ELF-1 (cell line): ENCODE data around the gene ENPP1.
"Not testable (repeated sequence)": the region's sequence is repeated elsewhere in the genome, so short reads cannot be mapped to it uniquely, and the experiment has no call there.

Experiments used
- DNase-seq: peaks from one replicate; pipeline ENCODE4 v3.0.0-alpha.2; 2016; ENCODE audit warnings: low read depth, low spot score

The ENPP1 gene

DNA sequence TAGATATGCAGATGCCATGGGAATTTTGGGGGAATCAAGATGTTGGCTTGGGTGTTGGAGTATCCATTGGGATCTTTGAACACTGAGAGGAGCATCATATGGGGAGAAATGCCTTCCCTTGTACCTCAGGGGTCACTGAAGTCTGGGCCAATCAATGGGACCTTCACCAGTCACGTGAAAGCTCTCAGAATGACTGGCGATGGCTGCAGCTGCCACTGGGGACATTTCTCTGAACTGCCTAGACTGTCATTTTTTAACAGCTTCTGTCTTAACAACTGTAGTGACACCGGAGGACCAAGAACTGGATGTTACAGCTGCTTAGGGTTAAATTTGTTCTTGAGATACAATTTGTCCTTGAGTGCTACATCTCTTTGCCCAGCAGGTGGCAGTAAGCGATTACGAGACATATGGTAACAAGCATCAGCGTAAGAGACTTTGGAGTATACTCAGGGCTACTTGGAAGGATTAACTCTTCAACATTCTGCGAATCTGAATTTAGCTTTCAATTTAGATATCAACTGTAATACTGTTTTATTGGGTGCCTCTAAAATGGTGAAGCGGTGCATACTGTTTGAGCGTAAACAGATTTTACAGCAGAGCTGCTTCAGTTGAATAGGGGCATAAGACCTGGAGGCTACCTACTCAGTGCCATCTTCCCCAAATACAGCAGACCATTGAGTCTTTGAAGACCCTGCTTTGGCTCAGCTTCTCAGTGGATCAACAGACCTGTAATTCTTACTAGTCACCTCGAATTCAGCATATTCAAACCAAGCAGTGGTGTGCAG lies 107.3 kb downstream of the ENPP1 start:
- DNase-seq, result peak; percentile 32

DNA sequence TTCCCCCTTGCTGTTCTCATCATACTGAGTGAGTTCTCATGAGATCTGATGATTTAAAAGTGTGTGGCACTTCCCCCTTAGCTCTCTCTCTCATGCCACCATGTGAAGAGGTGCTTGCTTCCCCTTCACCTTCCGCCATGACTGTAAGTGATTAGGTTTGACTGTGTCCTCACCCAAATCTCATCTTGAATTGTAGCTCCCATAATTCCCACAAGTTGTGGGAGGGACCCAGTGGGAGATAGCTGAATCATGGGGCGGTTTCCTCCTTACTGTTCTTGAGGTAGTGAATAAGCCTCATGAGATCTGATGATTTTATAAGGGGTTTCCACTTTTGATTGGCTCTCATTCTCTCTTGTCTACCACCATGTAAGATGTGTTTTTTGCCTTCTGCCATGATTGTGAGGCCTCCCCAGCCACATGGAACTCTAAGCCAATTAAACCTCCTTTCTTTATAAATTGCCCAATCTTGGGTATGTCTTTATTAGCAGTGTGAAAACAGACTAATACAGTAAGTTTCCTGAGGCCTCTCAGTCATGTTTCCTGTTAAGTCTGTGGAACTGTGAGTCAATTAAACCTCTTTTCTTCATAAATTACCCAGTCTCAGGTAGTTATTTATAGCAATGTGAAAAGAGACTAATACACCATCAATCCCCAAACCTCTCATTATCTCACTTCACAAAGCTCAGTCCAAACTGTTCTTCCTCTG lies 108.4 kb downstream of the ENPP1 start:
- not testable (repeated sequence) for DNase-seq

DNA sequence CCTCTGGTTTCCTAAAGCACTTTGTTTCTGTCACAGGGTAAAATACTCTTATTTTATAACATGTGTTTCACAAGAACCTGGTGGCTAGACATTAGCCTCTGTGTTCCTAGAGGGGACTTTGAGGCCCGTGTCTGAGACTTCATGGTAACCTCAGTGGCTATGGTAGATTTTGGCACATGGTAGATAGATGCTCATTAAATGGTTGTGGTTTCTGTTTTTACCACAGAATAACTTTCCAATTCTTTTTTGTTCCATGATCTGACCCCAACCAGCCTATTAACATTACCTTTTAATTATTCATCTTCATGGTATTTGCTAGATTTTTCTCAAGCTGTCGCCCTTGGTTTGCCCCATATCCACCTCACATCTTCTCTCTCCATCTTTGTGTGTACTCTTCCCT lies 109.0 kb downstream of the ENPP1 start:
- DNase-seq, result no peak

DNA sequence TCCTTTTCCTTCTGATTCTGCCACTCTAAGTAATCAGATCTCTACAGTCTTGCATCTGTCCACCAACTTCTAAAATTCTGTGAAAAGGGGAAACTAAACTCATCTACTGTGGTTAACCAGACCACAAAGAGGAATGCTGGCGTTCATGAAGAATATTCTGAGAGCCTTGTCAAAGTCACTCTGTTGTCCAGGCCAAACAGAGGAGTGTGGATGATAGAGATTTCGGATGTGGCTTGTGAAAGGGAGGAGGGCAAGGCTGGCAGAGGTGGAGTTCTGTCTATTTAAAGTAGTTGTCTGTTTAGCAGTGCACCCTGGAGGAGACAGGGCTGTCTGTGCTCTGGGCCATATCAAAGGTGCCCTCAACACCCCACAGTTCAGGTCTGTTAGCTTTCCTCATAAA lies 109.5 kb downstream of the ENPP1 start:
- no peak for DNase-seq

DNA sequence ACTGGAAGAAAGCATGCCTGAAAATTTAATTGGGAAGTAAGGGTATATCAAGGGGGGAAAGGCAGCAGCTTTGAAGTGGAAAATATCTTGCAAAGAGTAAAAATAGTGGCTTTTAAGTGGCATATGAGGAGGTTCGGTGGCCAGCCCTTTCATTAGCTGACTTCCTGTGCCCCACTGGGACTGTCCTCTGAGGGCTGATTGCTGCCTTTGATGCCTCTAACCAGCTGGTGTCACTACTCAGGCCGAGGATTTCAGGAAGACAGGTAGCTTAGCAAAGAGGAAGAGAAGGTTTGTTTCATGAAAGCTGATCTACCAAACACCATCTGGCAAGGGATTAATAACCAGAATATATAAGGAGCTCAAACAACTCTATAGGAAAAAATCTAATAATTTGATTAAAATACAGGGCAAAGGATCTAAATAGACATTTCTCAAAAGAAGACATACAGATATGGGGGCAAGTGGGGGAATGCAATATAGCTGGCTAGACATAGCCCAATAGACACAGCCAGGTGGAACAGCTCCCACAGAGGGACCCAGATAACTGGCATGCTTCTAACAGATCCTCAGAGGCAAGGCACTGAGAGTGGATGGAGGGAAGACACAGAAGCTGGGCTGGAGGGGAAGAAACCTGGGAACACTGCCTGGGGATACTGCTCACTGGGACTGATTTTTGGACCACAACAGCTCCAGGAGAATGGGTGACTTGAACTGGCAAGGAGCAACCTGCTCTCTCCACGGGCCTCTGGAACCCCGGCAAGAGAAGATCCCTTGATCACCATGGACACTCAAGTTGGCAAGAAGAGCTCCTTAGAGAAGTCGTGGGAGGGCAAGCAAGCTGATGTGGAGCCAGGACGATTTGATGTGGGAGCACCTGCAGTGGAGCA lies 110.2 kb downstream of the ENPP1 start:
- no peak for DNase-seq

DNA sequence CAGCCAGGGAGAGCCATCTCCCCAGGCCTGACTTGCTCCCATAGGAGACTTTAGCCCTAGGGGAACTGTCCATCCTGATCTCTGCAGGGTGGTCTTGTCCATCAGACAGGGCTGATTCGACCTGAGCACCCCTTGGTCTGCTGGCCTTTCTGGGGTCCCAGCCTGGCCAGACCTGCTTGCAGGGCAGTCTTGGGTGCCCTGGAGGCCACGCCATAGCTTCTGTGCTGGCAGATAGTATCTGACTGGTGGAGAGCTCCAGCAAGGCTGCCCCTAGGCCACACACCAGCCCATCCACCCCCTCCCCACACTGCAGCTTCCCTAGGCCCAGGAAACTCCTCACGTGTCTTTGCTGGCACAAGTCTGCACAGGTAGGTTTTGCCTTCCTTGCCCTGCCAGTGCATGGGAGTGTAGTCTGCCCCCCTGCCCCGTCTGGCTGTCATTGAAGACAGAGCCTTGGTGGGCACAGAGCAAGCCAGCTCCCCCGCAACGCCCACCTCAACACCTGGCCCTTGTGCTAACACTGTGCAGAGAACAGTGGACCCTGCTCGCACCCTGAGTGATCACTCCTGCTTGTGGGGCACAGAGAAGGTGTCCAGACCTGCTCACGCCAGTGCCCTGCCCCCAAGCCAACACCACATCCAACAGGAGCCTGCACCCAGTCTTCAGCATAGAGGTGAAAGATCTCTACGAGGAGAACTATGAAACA lies 111.0 kb downstream of the ENPP1 start:
- DNase-seq, result no peak

DNA sequence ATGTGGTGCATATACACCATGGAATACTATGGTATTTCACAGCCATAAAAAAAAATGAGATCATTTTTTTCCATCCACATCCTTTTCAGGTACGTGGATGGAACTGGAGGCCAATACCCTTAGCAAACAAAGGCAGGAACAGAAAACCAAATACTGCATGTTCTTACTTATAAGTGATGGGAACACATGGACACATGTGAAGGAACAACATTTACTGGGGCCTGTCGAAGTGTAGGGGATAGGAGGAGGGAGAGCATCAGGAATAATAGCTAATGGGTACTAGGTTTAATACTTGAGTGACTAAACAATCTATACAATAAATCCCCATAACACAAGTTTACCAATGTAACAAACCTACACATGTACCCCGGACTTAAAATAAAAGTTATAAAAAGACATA lies 112.8 kb downstream of the ENPP1 start:
- no peak for DNase-seq

DNA sequence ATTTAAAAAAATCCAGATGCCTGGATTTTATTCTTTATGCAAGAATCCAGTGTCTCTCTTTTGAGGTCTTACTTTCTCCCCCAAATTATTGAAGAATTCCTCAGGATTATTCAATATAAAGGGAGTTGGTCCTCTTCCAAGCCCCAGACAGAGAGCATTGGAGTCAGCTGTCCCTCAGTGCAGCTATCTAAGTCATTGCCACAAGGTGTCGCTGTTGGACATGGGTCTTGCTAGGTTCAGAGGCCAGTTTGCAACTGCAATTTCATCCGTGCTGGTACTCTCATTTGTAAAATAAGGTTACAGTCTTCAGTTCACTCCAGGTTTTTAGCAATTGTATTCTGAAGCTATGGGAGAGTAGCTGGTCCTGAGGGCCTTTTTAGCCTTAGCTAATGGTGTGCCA lies 115.5 kb downstream of the ENPP1 start:
- peak; percentile 78 for DNase-seq

DNA sequence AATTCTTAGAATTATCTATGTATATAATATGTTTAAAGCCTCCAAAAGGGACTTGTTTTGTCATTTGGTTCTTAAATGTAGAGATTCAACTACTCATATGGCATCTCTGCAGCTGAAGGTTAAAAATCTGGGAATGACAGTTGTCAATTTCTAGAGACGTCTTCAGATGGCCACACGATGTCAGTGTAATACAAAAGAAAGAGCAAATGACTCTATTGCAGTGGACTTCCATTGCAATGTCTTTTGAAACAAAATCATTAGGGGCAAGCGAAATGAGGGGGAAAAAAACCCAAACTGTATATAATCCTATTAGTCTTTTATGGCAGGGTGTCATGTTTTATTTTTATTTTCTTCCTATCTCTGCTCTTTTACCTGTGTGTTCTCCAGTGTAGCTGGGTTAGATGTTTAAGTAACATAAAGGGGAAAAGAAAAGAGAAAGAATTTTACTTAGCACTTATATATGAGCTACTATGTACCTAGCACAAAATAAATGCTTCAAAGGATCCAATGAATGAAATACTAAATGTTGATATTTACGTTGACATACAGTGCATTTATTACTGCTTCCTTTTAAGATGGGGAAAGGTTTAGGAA lies 117.2 kb downstream of the ENPP1 start:
- DNase-seq, result no peak

DNA sequence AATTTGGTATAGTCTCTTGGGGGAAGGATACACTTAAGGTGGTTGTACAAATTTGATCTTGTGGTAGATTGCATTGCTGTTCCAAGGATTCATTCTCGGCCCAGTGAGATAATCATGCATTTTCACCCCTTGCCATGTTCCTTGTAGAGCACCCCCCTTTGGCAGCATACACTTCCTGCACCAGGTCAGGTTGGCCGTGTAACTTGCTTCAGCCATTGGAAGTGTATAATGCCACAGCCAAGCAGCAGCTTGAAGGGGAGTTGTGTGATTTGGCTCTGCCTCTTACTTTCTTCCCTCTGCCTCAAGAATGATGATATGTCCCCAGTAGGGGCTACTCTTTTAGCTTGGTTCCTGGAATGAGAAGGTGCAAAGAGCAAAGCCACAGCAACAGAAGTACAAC lies 121.4 kb downstream of the ENPP1 start:
- no peak for DNase-seq

DNA sequence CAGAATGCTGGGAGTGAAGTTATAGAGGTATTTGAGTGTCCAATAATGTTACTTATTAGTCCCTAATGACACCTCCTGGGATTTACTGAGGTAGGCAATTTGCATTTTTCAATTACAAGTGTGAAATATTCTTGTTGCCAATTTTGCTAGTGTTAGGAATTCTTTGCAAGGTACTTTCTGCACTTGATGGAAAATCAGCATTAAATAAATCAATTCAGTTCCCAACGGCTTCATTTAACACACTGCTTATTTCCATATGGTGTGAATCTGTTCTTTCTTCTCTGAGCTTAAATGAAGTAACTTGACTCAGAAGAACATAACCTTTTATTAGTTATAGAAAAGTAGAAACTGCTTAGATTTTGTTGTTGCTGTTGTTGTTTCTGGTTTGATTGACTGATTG lies 122.2 kb downstream of the ENPP1 start:
- DNase-seq, result no peak

DNA sequence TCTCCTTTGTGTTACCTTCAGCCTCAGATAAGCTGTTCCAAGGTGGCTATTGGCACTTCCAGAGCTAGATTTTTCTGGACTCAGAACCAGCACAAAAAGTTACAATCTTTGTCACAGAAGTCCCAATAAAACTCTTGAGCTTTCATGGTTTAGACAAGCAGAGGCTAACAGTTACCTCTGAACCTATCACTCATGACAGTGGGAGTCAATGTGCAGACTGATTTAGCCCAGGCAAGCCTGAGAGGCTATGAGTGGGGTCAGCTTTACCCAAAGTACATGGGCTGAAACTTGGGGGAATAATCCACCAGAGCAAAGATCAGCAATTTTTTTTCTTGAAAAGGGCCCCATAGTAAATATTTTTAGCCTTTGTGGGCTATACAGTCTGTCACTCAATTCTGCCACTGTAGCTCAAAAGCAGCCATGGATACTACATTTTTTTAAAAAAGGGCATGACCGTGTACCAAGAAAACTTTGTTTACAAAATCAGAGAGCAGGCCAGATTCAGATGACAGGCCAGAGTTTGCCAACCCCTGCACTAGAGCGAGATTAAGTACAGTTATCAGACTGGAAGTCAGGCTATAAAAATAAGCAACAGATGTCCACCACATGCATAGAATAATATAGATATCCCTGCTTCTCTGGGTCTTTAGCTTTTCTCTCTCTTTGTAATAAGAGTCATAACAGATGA lies 123.4 kb downstream of the ENPP1 start:
- DNase-seq, result no peak

DNA sequence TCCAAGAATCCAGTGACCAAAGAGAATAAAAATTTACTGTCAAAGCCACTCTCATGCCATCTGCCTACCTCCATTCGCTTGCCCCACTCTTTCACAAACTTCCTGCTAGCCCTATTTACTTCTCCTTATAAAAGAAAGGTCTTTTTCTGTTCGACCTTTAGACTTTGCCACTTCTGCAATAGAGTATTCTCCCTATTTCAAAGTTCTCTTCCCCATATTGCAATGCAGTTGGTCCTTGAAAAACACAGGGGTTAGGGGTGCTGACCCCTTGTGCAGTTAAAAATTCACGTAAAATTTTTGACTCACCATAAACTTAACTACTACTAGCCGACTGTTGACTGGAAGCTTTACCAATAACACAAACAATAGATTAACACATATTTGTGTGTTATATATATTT lies 128.3 kb downstream of the ENPP1 start:
- DNase-seq, result no peak

DNA sequence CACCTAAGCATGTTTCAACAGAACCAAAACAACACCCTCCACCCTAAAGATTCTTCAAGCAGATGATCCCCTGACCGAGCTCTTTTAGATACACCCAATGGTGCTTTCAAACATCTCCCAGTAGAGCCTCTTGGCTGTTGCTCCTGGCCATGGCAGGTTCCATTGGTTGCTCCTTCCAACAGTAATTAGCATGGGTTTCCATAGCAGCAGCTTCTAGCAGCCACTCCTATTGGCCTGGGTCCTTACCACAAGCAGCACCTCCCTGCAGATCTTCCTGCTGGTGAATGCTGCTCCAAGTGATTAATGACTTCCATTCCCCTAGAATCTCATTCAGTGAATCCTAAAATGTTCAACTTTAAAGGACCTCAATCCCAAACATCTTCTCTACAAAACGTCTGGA lies 129.4 kb downstream of the ENPP1 start:
- DNase-seq, result no peak

DNA sequence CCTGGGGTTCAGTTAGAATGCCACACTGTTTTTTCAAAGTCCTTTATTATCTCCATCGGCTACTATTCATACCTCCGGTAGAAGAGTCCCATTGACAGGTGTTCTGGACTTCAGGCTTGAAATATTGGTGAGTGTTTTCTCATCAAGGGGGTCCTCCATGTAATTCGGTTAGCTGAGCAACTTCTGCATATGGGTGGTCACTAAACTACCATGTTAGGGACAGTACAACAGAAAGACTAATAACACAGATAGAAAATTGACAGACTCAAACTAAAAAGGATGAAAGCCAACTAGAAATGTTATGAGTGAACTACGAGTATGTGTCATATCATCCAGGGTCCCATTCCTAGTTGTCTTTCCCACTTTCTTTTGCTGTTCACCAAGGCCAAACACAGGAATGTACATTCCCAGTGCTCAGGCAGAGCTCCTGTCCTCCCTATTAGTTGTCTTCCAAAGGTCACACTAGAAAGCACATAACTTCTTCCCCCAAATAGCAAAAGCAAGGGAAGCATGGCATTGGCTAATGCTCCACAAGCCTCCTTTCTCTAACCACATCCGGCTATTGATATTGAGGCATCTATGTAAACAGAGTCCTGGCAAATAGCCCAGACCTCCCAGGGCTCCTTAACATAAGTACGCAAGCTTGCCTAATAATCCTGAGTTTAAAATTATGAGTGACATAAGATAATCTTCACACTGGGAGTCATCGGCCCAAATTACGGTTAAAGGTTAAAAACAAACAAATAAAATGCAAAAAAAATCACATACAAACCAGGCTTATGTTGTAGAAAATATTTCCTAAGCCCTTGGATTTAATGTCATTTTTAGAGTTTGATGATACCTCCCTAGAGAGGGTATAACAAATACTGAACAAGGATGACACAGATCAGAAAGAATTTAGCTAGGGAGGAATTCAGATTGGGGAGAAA lies 130.1 kb downstream of the ENPP1 start:
- DNase-seq, result no peak
